GM10847 (cell line): ENCODE measurements around the gene EIF2D.

Experiments used
- POLR2A ChIP-seq: IDR thresholded peaks from 2 replicates; pipeline ENCODE4 v1.6.1; 2011; ENCODE audit not compliant: insufficient read length; ENCODE audit errors: extremely low read depth

EIF2D gene

GRCh38 chr1:206566999-206567398 is 45.3 kb downstream of the EIF2D start:
- TF ChIP-seq POLR2A, result no peak

- TF ChIP-seq POLR2A, result no peak
Observed at GRCh38 chr1:206565995-206566394, 46.3 kb downstream of the EIF2D start.

GRCh38 chr1:206563367-206564207 is 48.7 kb downstream of the EIF2D start:
- no peak for TF ChIP-seq POLR2A

- TF ChIP-seq POLR2A, result no peak
Observed at GRCh38 chr1:206560007-206560716, 52.1 kb downstream of the EIF2D start.

DNA sequence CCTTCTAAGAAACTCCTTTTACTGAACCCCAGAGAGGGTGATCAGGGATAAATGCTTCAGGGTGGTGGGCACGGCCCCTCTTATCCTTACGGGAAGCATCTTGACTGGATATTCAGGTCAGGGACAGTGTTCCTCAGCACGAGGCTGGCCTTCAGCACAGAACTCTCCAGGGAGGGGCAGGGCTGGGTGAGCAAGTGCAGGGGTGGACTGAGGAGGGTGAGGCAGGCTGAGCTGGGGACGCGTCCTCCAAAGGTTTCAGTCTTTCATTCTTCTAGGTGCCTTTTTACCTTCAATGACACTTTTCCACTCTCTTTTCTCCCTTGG is 52.6 kb downstream of the EIF2D start:
- no peak for TF ChIP-seq POLR2A

GRCh38 chr1:206558794-206559671 is 53.2 kb downstream of the EIF2D start:
- TF ChIP-seq POLR2A, result no peak

GRCh38 chr1:206557636-206558473 is 54.4 kb downstream of the EIF2D start:
- no peak for TF ChIP-seq POLR2A

DNA sequence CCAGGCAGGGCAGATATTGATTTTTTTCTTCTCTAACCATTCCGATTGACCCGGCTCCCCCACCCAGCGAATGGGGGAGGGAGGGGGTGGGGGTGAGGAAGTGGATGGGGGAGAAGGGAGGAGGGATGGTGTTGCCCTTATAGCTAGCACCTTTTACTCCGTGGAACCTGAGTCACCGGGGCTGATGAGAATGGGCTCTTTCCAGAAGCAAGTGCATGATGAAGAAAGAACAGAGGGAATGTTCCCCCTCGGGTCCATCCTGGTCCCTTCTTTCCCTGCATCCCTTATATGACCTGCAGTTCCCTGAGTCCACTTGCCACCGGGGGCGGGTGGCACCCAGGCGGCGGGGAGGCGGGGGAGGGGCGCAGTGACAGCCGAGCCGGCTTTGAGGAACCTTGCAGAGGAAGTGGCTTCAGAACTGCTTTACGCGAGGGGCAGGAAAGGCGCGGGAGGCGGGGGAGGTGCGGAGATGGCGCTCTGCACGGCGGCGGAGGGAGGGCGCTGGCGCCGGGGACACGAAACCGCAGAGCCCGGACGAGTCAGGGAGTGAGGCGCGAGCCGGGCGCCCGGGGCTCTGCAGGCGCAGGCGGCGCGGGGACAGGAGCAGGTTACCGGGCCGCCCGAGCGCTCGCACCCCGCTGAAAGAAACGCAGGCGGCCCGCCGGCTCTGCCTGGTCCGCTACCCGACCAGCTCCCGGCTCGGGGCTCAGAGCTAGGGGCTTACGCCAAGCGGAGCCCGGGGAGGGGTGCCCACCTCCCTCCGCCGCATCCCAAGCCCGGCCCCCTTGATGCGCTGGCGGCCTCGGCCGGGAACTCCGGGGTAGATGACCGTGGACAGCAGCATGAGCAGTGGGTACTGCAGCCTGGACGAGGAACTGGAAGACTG is 55.3 kb downstream of the EIF2D start:
- TF ChIP-seq POLR2A, result peak; percentile 62

- TF ChIP-seq POLR2A, result no peak
Observed at GRCh38 chr1:206556047-206556749, 56.1 kb downstream of the EIF2D start.

DNA sequence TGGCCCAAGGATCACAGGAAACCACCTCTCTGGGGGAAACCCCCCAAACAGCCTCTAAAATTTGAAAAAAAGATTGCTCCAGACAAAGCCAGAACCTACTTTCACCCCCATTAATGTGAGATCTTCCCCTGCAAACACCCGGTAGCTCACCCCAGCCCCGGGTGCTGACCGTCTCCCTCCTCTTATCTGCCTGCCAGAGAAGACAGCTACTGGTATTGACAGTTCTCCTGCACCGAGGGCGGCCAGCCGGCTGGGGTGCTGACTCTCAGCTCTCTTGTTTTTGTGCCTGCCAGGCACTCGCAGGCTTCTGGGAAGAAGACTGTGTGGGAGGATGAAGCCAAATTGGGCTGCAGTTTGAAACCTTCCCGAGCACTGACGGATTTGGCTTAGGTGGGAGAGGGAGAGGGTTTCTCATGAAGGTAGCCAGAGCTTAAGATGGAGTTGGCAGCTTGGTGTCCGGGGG is 56.8 kb downstream of the EIF2D start:
- no peak for TF ChIP-seq POLR2A

- no peak for TF ChIP-seq POLR2A
Observed at GRCh38 chr1:206554701-206555472, 57.4 kb downstream of the EIF2D start.

DNA sequence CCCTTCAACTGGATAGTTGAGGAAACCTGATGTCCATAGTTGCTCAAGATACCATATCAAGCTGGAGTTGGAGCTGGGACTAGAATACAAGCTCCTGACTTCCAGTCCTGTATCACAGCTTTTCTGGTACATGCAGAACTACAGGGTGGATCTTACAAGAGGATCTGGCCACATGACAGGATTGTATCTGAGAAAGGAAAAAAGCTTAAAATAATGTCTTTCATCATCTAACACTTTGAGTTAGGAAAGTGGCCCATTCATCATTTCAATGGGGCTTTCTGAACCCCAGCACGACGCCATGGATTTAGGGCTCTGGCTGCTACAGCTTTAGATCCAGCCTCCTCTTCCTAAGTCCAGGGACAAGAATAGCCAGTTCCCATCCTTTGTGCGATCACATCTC is 58.1 kb downstream of the EIF2D start:
- no peak for TF ChIP-seq POLR2A
